GM10248 (cell line): ENCODE measurements around the gene SH3BGRL3.

Source experiments
- CTCF ChIA-PET: fragments of 300-600 bp; sonication (Branson Sonifier 250); formaldehyde crosslinking; extraction: SDS; loops from one replicate; lab custom pipeline; 2021; ENCODE audit warnings: antibody characterized with exemption; lab: Yijun Ruan, JAX
- POLR2A ChIA-PET: fragments of 350-650 bp; sonication (Branson Sonifier 250); formaldehyde crosslinking; extraction: SDS; loops from one replicate; lab custom pipeline; 2020; ENCODE audit warnings: antibody characterized with exemption; lab: Yijun Ruan, JAX
- DNase-seq: peaks from one replicate; pipeline ENCODE4 v3.0.0; 2012; ENCODE audit errors: extremely low spot score
- TF ChIP-seq, protein P1 (sequence below): IDR thresholded peaks from 2 replicates; pipeline ENCODE4 v1.5.1; 2012; ENCODE audit warnings: mild to moderate bottlenecking, low read depth; ENCODE audit errors: extremely low read depth, missing control alignments, control extremely low read depth

Gene SH3BGRL3

DNA sequence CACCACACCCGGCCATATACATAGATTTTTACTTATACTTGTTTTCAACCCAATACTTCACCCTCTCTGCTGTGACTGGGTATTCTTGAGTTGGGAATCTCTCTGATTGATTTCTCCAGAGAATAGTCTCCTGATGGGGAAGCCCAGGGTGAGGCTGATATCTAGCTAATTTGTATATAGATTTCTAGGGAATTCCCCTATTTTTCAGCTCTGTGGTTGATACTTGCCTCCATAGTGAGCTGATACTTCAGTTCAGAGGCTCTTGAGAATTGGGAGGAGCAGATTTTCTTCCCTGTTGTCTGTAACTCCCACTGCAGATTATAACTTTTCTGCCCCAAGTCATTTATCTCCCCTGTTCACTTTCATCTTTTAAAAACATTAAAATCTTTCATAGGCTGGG lies 14.5 kb upstream of the SH3BGRL3 start:
- POLR2A ChIA-PET: no interaction called here
- TF ChIP-seq, protein P1, sequence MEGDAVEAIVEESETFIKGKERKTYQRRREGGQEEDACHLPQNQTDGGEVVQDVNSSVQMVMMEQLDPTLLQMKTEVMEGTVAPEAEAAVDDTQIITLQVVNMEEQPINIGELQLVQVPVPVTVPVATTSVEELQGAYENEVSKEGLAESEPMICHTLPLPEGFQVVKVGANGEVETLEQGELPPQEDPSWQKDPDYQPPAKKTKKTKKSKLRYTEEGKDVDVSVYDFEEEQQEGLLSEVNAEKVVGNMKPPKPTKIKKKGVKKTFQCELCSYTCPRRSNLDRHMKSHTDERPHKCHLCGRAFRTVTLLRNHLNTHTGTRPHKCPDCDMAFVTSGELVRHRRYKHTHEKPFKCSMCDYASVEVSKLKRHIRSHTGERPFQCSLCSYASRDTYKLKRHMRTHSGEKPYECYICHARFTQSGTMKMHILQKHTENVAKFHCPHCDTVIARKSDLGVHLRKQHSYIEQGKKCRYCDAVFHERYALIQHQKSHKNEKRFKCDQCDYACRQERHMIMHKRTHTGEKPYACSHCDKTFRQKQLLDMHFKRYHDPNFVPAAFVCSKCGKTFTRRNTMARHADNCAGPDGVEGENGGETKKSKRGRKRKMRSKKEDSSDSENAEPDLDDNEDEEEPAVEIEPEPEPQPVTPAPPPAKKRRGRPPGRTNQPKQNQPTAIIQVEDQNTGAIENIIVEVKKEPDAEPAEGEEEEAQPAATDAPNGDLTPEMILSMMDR: no peak
- CTCF ChIA-PET: interaction anchor here (1.0 to 6.4 kb wide), 10 partner anchors 10 to 152 kb away, joined by 3 to 42 read pairs (median 6); partner anchors contain the start of genes CD52, CEP85 and ZNF593

DNA sequence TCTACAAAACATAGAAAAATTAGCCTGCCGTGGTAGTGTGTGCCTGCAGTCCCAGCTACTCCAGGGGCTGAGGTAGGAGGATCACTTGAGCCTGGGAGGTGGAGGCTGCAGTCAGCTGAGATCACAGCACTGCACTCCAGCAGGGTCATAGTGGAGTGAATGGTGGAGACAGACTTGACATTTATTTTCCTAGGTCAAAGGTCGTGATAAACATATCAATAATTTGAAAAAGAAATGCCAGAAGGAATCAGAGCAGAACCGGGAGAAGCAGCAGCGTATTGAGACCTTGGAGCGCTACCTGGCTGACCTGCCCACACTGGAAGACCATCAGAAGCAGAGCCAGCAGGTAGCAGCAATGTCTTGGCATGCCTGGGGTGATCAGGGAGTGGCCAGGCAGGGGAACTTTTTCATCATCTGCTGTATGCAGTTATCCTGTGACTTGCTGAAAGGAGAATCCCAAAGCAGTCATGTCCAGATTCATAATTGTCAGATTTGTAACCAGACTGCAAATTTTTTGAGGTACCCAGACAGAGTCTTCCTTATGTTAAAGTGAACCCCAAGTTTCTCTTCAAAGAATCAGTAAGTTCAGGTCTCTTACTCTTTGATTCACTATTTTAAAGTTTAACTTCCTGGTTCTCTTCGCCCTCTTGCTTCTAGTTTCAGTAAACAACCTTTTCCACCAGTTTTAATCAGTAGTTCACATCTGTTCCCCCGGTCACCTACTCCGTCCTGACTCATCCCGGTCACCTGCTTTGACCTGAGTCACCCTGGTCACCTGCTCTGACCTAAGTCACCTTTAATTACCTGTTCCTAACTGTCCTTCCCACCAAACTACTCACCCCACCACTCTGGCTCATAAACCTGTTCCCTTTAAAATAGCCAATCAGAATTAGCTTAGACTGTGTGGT lies 11.3 kb upstream of the SH3BGRL3 start:
- ChIA-PET POLR2A (no interaction called here), CTCF (interaction anchor here (0.8 to 1.2 kb wide), 2 partner anchors 35 to 46 kb away, joined by 3 read pairs; partner anchors contain the start of gene CEP85)
- no peak for DNase-seq
- TF ChIP-seq, protein P1: no peak

More for the DNA sequence above, 14.5 kb upstream of the SH3BGRL3 start:
- DNase-seq: no peak

DNA sequence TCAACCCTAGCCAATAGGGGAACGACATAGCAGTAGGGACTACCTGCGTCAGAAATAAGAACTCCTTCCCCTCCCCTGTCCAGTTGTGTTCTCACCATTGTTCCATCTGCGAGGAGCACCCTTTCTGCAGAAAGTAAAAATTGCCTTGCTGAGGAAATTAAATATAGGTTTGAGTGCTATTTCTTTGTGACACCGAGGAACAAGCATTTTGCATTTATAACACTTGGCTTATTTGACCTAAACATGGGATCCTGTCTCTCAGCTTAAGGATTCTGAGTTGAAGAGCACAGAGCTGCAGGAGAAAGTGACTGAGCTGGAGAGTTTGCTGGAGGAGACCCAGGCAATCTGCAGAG lies 10.7 kb upstream of the SH3BGRL3 start:
- CTCF ChIA-PET: interaction anchor here (0.8 to 1.2 kb wide), 2 partner anchors 35 to 45 kb away, joined by 3 read pairs; partner anchors contain the start of gene CEP85
- DNase-seq: no peak
- POLR2A ChIA-PET: interaction anchor here (0.6 kb wide), 1 partner anchor 415 kb away, joined by 3 read pairs; no protein-coding TSS in a partner anchor
- TF ChIP-seq, protein P1: no peak

DNA sequence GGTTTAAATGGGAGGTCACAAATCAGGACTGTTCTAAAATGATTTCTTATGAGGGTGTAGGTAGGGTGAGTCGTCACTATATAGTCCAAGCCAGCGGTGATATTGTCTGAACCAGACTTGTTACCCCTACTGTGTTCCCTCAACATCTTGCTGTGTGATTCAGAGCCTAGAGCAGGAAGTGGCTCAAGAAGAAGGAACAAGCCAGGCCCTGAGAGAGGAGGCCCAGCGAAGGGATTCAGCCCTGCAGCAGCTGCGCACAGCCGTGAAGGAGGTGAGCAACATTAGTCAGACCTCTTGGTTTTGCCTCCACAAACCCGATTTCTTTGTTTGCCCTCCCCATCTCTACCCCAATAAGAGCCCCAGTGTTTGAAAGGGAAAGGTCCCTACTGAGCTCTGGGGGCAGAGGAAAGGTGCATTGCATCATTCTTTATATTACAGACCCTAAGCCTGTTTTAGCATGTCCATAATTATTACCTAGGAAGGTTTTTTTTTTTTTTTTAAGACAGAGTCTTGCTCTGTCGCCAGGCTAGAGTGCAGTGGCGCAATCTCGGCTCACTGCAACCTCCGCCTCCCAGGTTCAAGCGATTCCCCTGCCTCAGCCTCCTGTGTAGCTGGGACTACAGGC lies 5.0 kb upstream of the SH3BGRL3 start:
- ChIA-PET POLR2A (no interaction called here), CTCF (interaction anchor here (0.8 to 21.9 kb wide), 24 partner anchors 10 to 183 kb away, joined by 3 to 690 read pairs (median 6); partner anchors contain the start of genes CD52, CEP85, UBXN11 and ZNF593)
- no peak for DNase-seq
- TF ChIP-seq, protein P1: no peak

DNA sequence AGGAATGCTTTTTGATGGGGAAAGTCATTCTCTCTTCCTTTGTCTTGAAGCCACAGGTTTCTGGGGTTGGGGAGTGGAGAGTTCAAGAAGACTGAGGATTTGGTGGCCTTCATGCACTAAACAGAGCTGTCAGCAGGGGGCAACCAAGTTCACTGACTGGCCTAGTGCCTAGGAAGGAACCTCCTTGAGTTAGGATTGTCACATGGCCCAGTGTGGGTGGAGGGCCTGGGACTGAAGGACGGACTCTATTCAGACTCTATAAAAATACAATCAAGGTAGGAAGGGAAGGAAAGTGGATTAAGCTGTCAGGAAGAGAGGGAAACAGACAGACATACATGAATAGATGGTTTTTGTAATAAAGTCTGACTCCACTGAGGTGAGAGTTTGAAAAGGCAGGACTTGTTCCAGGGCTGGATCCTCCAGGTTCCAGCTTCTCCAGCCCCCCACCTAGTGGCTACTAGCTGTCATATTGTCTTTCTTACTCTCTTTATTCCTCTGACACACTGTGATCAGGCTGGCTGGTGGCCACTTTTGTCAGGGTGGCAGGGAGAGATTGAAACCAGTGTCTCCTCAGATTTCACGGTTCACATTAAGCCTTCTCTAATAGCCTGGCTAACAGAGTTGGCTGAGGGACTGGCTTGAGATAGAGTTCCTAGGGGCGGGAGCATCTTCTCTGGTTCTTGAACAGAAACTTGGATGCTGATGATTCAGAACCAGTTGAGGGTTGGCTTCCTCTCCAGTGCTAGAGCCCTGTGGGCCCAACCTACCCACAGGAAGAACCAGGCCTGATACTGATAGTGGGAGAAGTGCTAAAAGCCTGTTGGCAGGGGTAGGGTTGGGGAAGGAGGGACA lies 4.1 kb upstream of the SH3BGRL3 start:
- POLR2A ChIA-PET: no interaction called here

More for the DNA sequence above, 4.1 kb upstream of the SH3BGRL3 start:
- CTCF ChIA-PET: interaction anchor here (0.8 to 21.9 kb wide), 24 partner anchors 9 to 182 kb away, joined by 3 to 690 read pairs (median 6); partner anchors contain the start of genes CD52, CEP85, UBXN11 and ZNF593
- TF ChIP-seq, protein P1: peak; percentile 87
- DNase-seq: peak; percentile 81
